ENCODE results near the gene MRPL18.
"Not testable (repeated sequence)": the region's sequence is repeated elsewhere in the genome, so short reads cannot be mapped to it uniquely, and the experiment has no call there.

Gene MRPL18

GRCh38 chr6:159821122-159821521 lies 30.9 kb downstream of the MRPL18 start:
- FAIRE-seq (no peak), DNase-seq (ENCODE audit: insufficient read length) (no peak)

GRCh38 chr6:159821726-159822125 lies 31.5 kb downstream of the MRPL18 start:
- DNase-seq (ENCODE audit: insufficient read length) (no peak), FAIRE-seq (no peak)
- TF ChIP-seq TAF1 (IDR thresholded peaks at IDR 0.05; ENCODE audit: borderline replicate concordance, low read depth, low read length) (no peak), POLR2AphosphoS5 (IDR thresholded peaks at IDR 0.05; ENCODE audit: low read depth, low read length) (no peak), POLR2A (IDR thresholded peaks at IDR 0.05; ENCODE audit: low read depth, low read length) (no peak)

More at GRCh38 chr6:159821122-159821521, 30.9 kb downstream of the MRPL18 start:
- TF ChIP-seq POLR2AphosphoS5 (IDR thresholded peaks at IDR 0.05; ENCODE audit: low read depth, low read length) (no peak), POLR2A (IDR thresholded peaks at IDR 0.05; ENCODE audit: low read depth, low read length) (no peak), TAF1 (IDR thresholded peaks at IDR 0.05; ENCODE audit: borderline replicate concordance, low read depth, low read length) (no peak)

GRCh38 chr6:159823953-159824352 lies 33.7 kb downstream of the MRPL18 start:
- TF ChIP-seq POLR2A (IDR thresholded peaks at IDR 0.05; ENCODE audit: low read depth, low read length) (no peak), POLR2AphosphoS5 (IDR thresholded peaks at IDR 0.05; ENCODE audit: low read depth, low read length) (no peak), TAF1 (IDR thresholded peaks at IDR 0.05; ENCODE audit: borderline replicate concordance, low read depth, low read length) (no peak)
- DNase-seq (ENCODE audit: insufficient read length) (no peak), FAIRE-seq (no peak)

- FAIRE-seq; DNase-seq (ENCODE audit: insufficient read length): not testable (repeated sequence)
Observed at GRCh38 chr6:159824690-159825089, 34.4 kb downstream of the MRPL18 start.

- DNase-seq (ENCODE audit: insufficient read length) (no peak), FAIRE-seq (no peak)
- no peak for TF ChIP-seq POLR2A (IDR thresholded peaks at IDR 0.05; ENCODE audit: low read depth, low read length)
- no peak for TF ChIP-seq TAF1 (IDR thresholded peaks at IDR 0.05; ENCODE audit: borderline replicate concordance, low read depth, low read length)
- TF ChIP-seq POLR2AphosphoS5 (IDR thresholded peaks at IDR 0.05; ENCODE audit: low read depth, low read length), result no peak
Observed at GRCh38 chr6:159826004-159826403, 35.7 kb downstream of the MRPL18 start.

- DNase-seq (ENCODE audit: insufficient read length) (no peak), FAIRE-seq (no peak)
- no peak for TF ChIP-seq POLR2AphosphoS5 (IDR thresholded peaks at IDR 0.05; ENCODE audit: low read depth, low read length)
Observed at GRCh38 chr6:159826968-159827647, 36.8 kb downstream of the MRPL18 start.

- DNase-seq (ENCODE audit: insufficient read length) (no peak), FAIRE-seq (no peak)
- TF ChIP-seq TAF1 (IDR thresholded peaks at IDR 0.05; ENCODE audit: borderline replicate concordance, low read depth, low read length) (no peak), POLR2A (IDR thresholded peaks at IDR 0.05; ENCODE audit: low read depth, low read length) (no peak), POLR2AphosphoS5 (IDR thresholded peaks at IDR 0.05; ENCODE audit: low read depth, low read length) (no peak)
Observed at GRCh38 chr6:159828074-159828473, 37.8 kb downstream of the MRPL18 start.

GRCh38 chr6:159829526-159829925 lies 39.3 kb downstream of the MRPL18 start:
- DNase-seq (ENCODE audit: insufficient read length) (no peak), FAIRE-seq (peak; percentile 71)
- TF ChIP-seq POLR2A (IDR thresholded peaks at IDR 0.05; ENCODE audit: low read depth, low read length), result no peak
- no peak for TF ChIP-seq POLR2AphosphoS5 (IDR thresholded peaks at IDR 0.05; ENCODE audit: low read depth, low read length)
- no peak for TF ChIP-seq TAF1 (IDR thresholded peaks at IDR 0.05; ENCODE audit: borderline replicate concordance, low read depth, low read length)

GRCh38 chr6:159830501-159831372 lies 40.5 kb downstream of the MRPL18 start:
- TF ChIP-seq POLR2A (IDR thresholded peaks at IDR 0.05; ENCODE audit: low read depth, low read length), result no peak
- TF ChIP-seq POLR2AphosphoS5 (IDR thresholded peaks at IDR 0.05; ENCODE audit: low read depth, low read length), result no peak
- no peak for TF ChIP-seq TAF1 (IDR thresholded peaks at IDR 0.05; ENCODE audit: borderline replicate concordance, low read depth, low read length)
- DNase-seq (ENCODE audit: insufficient read length), result no peak
- no peak for FAIRE-seq

- DNase-seq (ENCODE audit: insufficient read length), result no peak
- TF ChIP-seq TAF1 (IDR thresholded peaks at IDR 0.05; ENCODE audit: borderline replicate concordance, low read depth, low read length) (no peak), POLR2A (IDR thresholded peaks at IDR 0.05; ENCODE audit: low read depth, low read length) (no peak), POLR2AphosphoS5 (IDR thresholded peaks at IDR 0.05; ENCODE audit: low read depth, low read length) (no peak)
- no peak for FAIRE-seq
Observed at GRCh38 chr6:159831373-159831679, 41.1 kb downstream of the MRPL18 start.

GRCh38 chr6:159832946-159833345 lies 42.7 kb downstream of the MRPL18 start:
- DNase-seq (ENCODE audit: insufficient read length) (no peak), FAIRE-seq (no peak)
- TF ChIP-seq TAF1 (IDR thresholded peaks at IDR 0.05; ENCODE audit: borderline replicate concordance, low read depth, low read length), result no peak
- TF ChIP-seq POLR2A (IDR thresholded peaks at IDR 0.05; ENCODE audit: low read depth, low read length), result no peak
- no peak for TF ChIP-seq POLR2AphosphoS5 (IDR thresholded peaks at IDR 0.05; ENCODE audit: low read depth, low read length)

- FAIRE-seq (no peak), DNase-seq (ENCODE audit: insufficient read length) (no peak)
- no peak for TF ChIP-seq POLR2AphosphoS5 (IDR thresholded peaks at IDR 0.05; ENCODE audit: low read depth, low read length)
- no peak for TF ChIP-seq POLR2A (IDR thresholded peaks at IDR 0.05; ENCODE audit: low read depth, low read length)
- no peak for TF ChIP-seq TAF1 (IDR thresholded peaks at IDR 0.05; ENCODE audit: borderline replicate concordance, low read depth, low read length)
Observed at GRCh38 chr6:159833556-159833955, 43.3 kb downstream of the MRPL18 start.

Data from GM12892 (cell line).